OCI-LY1 (cell line): Measurements from ENCODE around the gene RASSF4.

Source experiments
- H2AFZ ChIP-seq: fragments of 200-600 bp; sonication (generic), shearing (Covaris generic); 2 replicates; pipeline ENCODE4 v1.6.0; 2014; ENCODE audit warnings: antibody characterized with exemption, mild to moderate bottlenecking, low read length
- H3F3A ChIP-seq: fragments of 200-600 bp; sonication (generic), shearing (Covaris generic); 2 replicates; pipeline ENCODE4 v1.6.0; 2014; ENCODE audit warnings: mild to moderate bottlenecking, antibody characterized with exemption, low read length, moderate library complexity; ENCODE audit not compliant: insufficient read depth
- H3K27ac ChIP-seq: fragments of 200-600 bp; sonication (generic); 2 replicates; pipeline ENCODE4 v1.5.1; 2014; ENCODE audit warnings: low read length, mixed run types, mild to moderate bottlenecking, low read depth; ENCODE audit not compliant: poor library complexity, severe bottlenecking
- H3K27me3 ChIP-seq: fragments of 200-600 bp; sonication (generic); 2 replicates; pipeline ENCODE4 v1.6.0; 2014; ENCODE audit warnings: antibody characterized with exemption, mild to moderate bottlenecking, low read length, moderate library complexity; ENCODE audit not compliant: insufficient read depth
- H3K36me3 ChIP-seq: fragments of 200-600 bp; sonication (generic); 2 replicates; pipeline ENCODE4 v1.6.1; 2014; ENCODE audit warnings: mild to moderate bottlenecking, antibody characterized with exemption, low read length, moderate library complexity, mixed read lengths; ENCODE audit not compliant: insufficient read depth
- H3K4me1 ChIP-seq: fragments of 200-600 bp; sonication (generic); 2 replicates; pipeline ENCODE4 v1.5.1; 2014; ENCODE audit warnings: mild to moderate bottlenecking, low read length, moderate library complexity; ENCODE audit not compliant: insufficient read depth, severe bottlenecking
- H3K4me2 ChIP-seq: fragments of 200-600 bp; sonication (generic), shearing (Covaris generic); 2 replicates; pipeline ENCODE4 v1.6.1; 2014; ENCODE audit warnings: low read length
- H3K4me3 ChIP-seq: fragments of 200-600 bp; sonication (generic); 2 replicates; pipeline ENCODE4 v1.5.1; 2014; ENCODE audit warnings: low read length, low read depth, mild to moderate bottlenecking, mixed read lengths; ENCODE audit not compliant: poor library complexity, severe bottlenecking
- H3K79me2 ChIP-seq: fragments of 200-600 bp; shearing (Covaris generic); 2 replicates; pipeline ENCODE4 v1.6.1; 2016; ENCODE audit warnings: mixed run types, low read length, mixed read lengths; ENCODE audit not compliant: insufficient read depth
- H3K9ac ChIP-seq: fragments of 200-600 bp; sonication (generic), shearing (Covaris generic); 2 replicates; pipeline ENCODE4 v1.6.1; 2014; ENCODE audit warnings: mild to moderate bottlenecking, low read length, mixed read lengths
- H3K9me2 ChIP-seq: fragments of 200-600 bp; sonication (generic), shearing (Covaris generic); 2 replicates; pipeline ENCODE4 v1.6.1; 2014; ENCODE audit warnings: low read depth, mild to moderate bottlenecking, low read length, mixed read lengths
- H3K9me3 ChIP-seq: fragments of 200-600 bp; shearing (Covaris generic); 2 replicates; pipeline ENCODE4 v1.6.1; 2014; ENCODE audit warnings: low read length, mixed read lengths
- H4K20me1 ChIP-seq: fragments of 200-600 bp; sonication (generic), shearing (Covaris generic); 2 replicates; pipeline ENCODE4 v1.6.0; 2016; ENCODE audit warnings: mild to moderate bottlenecking, low read length; ENCODE audit not compliant: insufficient read depth
- CTCF ChIP-seq: fragments of 200-600 bp; sonication (generic), shearing (Covaris generic); IDR thresholded peaks from 2 replicates; pipeline ENCODE4 v1.5.1; 2017; ENCODE audit warnings: mild to moderate bottlenecking, antibody characterized with exemption, low read length, moderate library complexity, mixed read lengths
- EZH2 ChIP-seq: fragments of 200-600 bp; sonication (generic), shearing (Covaris generic); IDR thresholded peaks from 2 replicates; pipeline ENCODE4 v1.8.0; 2017; ENCODE audit warnings: borderline replicate concordance, mixed run types, mild to moderate bottlenecking, antibody characterized with exemption, low read length, moderate library complexity, mixed read lengths

RASSF4 gene

GRCh38 chr10:44973323-44974081 lies 13.9 kb downstream of the RASSF4 start:
- Histone ChIP-seq H3K79me2 (no peaks in the 10 kb centered on the region), H3K27ac (no peak overlapping the region), H3K9me2 (no peaks in the 10 kb centered on the region), H3K4me1 (peaks cover 15% of the 10 kb centered on the region), H3K9me3 (no peaks in the 10 kb centered on the region), H3K27me3 (no peaks in the 10 kb centered on the region), H3K4me3 (no peak overlapping the region), H4K20me1 (no peaks in the 10 kb centered on the region), H3F3A (no peaks in the 10 kb centered on the region), H2AFZ (no peak overlapping the region), H3K9ac (no peak overlapping the region), H3K36me3 (no peaks in the 10 kb centered on the region), H3K4me2 (no peak overlapping the region)
- TF ChIP-seq EZH2 (no peak), CTCF (no peak)

- Histone ChIP-seq H3K79me2 (no peaks in the 10 kb centered on the region), H3F3A (no peaks in the 10 kb centered on the region), H2AFZ (peak overlapping the region; percentile 87; the same call in 1 of the 2 replicates), H3K9me3 (no peaks in the 10 kb centered on the region), H4K20me1 (no peaks in the 10 kb centered on the region), H3K4me3 (peak overlapping the region; percentile 60), H3K4me1 (peaks cover 15% of the 10 kb centered on the region), H3K4me2 (peak overlapping the region; percentile 89), H3K9ac (peak overlapping the region; percentile 53; the same call in 1 of the 2 replicates), H3K9me2 (no peaks in the 10 kb centered on the region), H3K36me3 (no peaks in the 10 kb centered on the region), H3K27ac (no peak overlapping the region), H3K27me3 (no peaks in the 10 kb centered on the region)
- no peak for TF ChIP-seq EZH2
- no peak for TF ChIP-seq CTCF
Observed at GRCh38 chr10:44974082-44974627, 14.6 kb downstream of the RASSF4 start.

- Histone ChIP-seq H4K20me1 (no peaks in the 10 kb centered on the region), H3K27ac (no peak overlapping the region), H2AFZ (peak overlapping the region; percentile 87; the same call in 1 of the 2 replicates), H3K9ac (peak overlapping the region; percentile 53; the same call in 1 of the 2 replicates), H3K36me3 (no peaks in the 10 kb centered on the region), H3K79me2 (no peaks in the 10 kb centered on the region), H3K27me3 (no peaks in the 10 kb centered on the region), H3K4me2 (peak overlapping the region; percentile 89), H3K9me3 (no peaks in the 10 kb centered on the region), H3K9me2 (no peaks in the 10 kb centered on the region), H3F3A (no peaks in the 10 kb centered on the region), H3K4me1 (peaks cover 15% of the 10 kb centered on the region), H3K4me3 (peak overlapping the region; percentile 60)
- no peak for TF ChIP-seq EZH2
- TF ChIP-seq CTCF = peak; percentile 91
Observed at GRCh38 chr10:44974628-44975430, 15.2 kb downstream of the RASSF4 start.
